ENCODE data around the gene ATRX.
A peak's percentile ranks its signal among the peaks of the same experiment; 100 is the strongest.
"Not testable (repeated sequence)": the region's sequence is repeated elsewhere in the genome, so short reads cannot be mapped to it uniquely, and the experiment has no call there.

Gene ATRX

GRCh38 chrX:77621453-77621852, 164.6 kb downstream of the ATRX start:
- not testable (repeated sequence) for DNase-seq

- DNase-seq, result no peak
Measured at GRCh38 chrX:77617206-77617605, 168.8 kb downstream of the ATRX start.

- no peak for DNase-seq
Measured at GRCh38 chrX:77603635-77604336, 182.2 kb downstream of the ATRX start.

GRCh38 chrX:77597511-77597910, 188.5 kb downstream of the ATRX start:
- no peak for DNase-seq

GRCh38 chrX:77597090-77597489, 188.9 kb downstream of the ATRX start:
- DNase-seq, result no peak

GRCh38 chrX:77595848-77596247, 190.2 kb downstream of the ATRX start:
- no peak for DNase-seq

- DNase-seq, result no peak
Measured at GRCh38 chrX:77572322-77572721, 213.7 kb downstream of the ATRX start.

GRCh38 chrX:77565278-77565677, 220.7 kb downstream of the ATRX start:
- DNase-seq, result no peak

- no peak for DNase-seq
Measured at GRCh38 chrX:77564823-77565222, 221.2 kb downstream of the ATRX start.

- DNase-seq, result no peak
Measured at GRCh38 chrX:77561372-77561771, 224.6 kb downstream of the ATRX start.

GRCh38 chrX:77556276-77556675, 229.7 kb downstream of the ATRX start:
- DNase-seq, result no peak

- no peak for DNase-seq
Measured at GRCh38 chrX:77548751-77549150, 237.3 kb downstream of the ATRX start.

GRCh38 chrX:77539778-77540177, 246.2 kb downstream of the ATRX start:
- DNase-seq, result not testable (repeated sequence)

GRCh38 chrX:77531261-77531660, 254.8 kb downstream of the ATRX start:
- peak in 1 of 2 donors; percentile 1 for DNase-seq

- DNase-seq, result no peak
Measured at GRCh38 chrX:77528034-77528433, 258.0 kb downstream of the ATRX start.

- no peak for DNase-seq
Measured at GRCh38 chrX:77527233-77528001, 258.6 kb downstream of the ATRX start.

GRCh38 chrX:77519765-77520164, 266.3 kb downstream of the ATRX start:
- no peak for DNase-seq

- DNase-seq, result no peak
Measured at GRCh38 chrX:77514177-77514576, 271.8 kb downstream of the ATRX start.

GRCh38 chrX:77510007-77510406, 276.0 kb downstream of the ATRX start:
- DNase-seq, result no peak

GRCh38 chrX:77505227-77505626, 280.8 kb downstream of the ATRX start:
- no peak for DNase-seq

- DNase-seq, result no peak
Measured at GRCh38 chrX:77502951-77503525, 283.0 kb downstream of the ATRX start.

GRCh38 chrX:77500164-77500563, 285.9 kb downstream of the ATRX start:
- not testable (repeated sequence) for DNase-seq

- DNase-seq, result no peak
Measured at GRCh38 chrX:77493677-77494553, 292.1 kb downstream of the ATRX start.
